Pulmonary artery endothelial cell (primary cell): ENCODE data around the gene NHLRC2. TPM values are rescaled to one million over a fixed set of nuclear protein-coding genes. Genes with fewer than 3 reads are reported as not detected.

Experiments
- DNase-seq: peaks from one replicate; pipeline ENCODE4 v3.0.0-alpha.2; 2011; ENCODE audit warnings: low read depth, low spot score
- total RNA-seq: library from RNA; depleted of rRNA; stranded (reverse); fragments of >200 nt; gene quantifications from 2 replicates; pipeline ENCODE4 v1.2.3, GENCODE V29; 2014

NHLRC2 gene
- total RNA-seq, 1 donor from 2014 or later: 14.3 TPM

- DNase-seq: no peak
These were observed 11.4 kb downstream of the NHLRC2 start for GRCh38 chr10:113865901-113866300.

- no peak for DNase-seq
These were observed 12.3 kb downstream of the NHLRC2 start for GRCh38 chr10:113866551-113867394.

- no peak for DNase-seq
These were observed 13.4 kb downstream of the NHLRC2 start for GRCh38 chr10:113867904-113868303.

- DNase-seq: no peak
These were observed 15.3 kb downstream of the NHLRC2 start for GRCh38 chr10:113869789-113870188.

- no peak for DNase-seq
These were observed 17.9 kb downstream of the NHLRC2 start for GRCh38 chr10:113872139-113873030.

GRCh38 chr10:113875212-113875611, 20.8 kb downstream of the NHLRC2 start:
- DNase-seq: no peak

- DNase-seq: no peak
These were observed 22.0 kb downstream of the NHLRC2 start for GRCh38 chr10:113876461-113876860.

- no peak for DNase-seq
These were observed 25.2 kb downstream of the NHLRC2 start for GRCh38 chr10:113879691-113880090.

- peak; percentile 70 for DNase-seq
These were observed 25.8 kb downstream of the NHLRC2 start for GRCh38 chr10:113880236-113880635.

- no peak for DNase-seq
These were observed 27.8 kb downstream of the NHLRC2 start for GRCh38 chr10:113882240-113882639.

- DNase-seq: no peak
These were observed 35.5 kb downstream of the NHLRC2 start for GRCh38 chr10:113889911-113890310.

- no peak for DNase-seq
These were observed 36.3 kb downstream of the NHLRC2 start for GRCh38 chr10:113890769-113891168.

- no peak for DNase-seq
These were observed 37.0 kb downstream of the NHLRC2 start for GRCh38 chr10:113891476-113891875.

- no peak for DNase-seq
These were observed 39.1 kb downstream of the NHLRC2 start for GRCh38 chr10:113893570-113893969.

GRCh38 chr10:113894581-113894980, 40.1 kb downstream of the NHLRC2 start:
- DNase-seq: no peak

GRCh38 chr10:113895018-113895417, 40.6 kb downstream of the NHLRC2 start:
- DNase-seq: no peak

GRCh38 chr10:113897693-113898618, 43.5 kb downstream of the NHLRC2 start:
- no peak for DNase-seq

- DNase-seq: no peak
These were observed 45.6 kb downstream of the NHLRC2 start for GRCh38 chr10:113899952-113900598.

- DNase-seq: no peak
These were observed 51.3 kb downstream of the NHLRC2 start for GRCh38 chr10:113905756-113906155.

GRCh38 chr10:113907166-113907565, 52.7 kb downstream of the NHLRC2 start:
- no peak for DNase-seq

- DNase-seq: no peak
These were observed 53.8 kb downstream of the NHLRC2 start for GRCh38 chr10:113908236-113908635.
